ENCODE measurements around the gene KLRK1.
"Not testable (repeated sequence)": the region's sequence is repeated elsewhere in the genome, so short reads cannot be mapped to it uniquely, and the experiment has no call there.

Gene KLRK1

GRCh38 chr12:10389904-10390303 is at the start of gene KLRK1:
Gene KLRK1, minus strand, starts transcription at chr12:10390041. Its CDS starts 1,231 bp downstream, at chr12:10388810.
- DNase-seq = no peak

GRCh38 chr12:10437601-10438000 is 47.8 kb upstream of the KLRK1 start:
- DNase-seq = not testable (repeated sequence)

- peak; percentile 70 for DNase-seq
These were observed 46.0 kb upstream of the KLRK1 start, which contains the start of gene KLRC2 for GRCh38 chr12:10435816-10436215. Gene KLRC2, minus strand, starts transcription at chr12:10436010. Its CDS starts 24 bp downstream, at chr12:10435986.

GRCh38 chr12:10430623-10431022 is 40.8 kb upstream of the KLRK1 start:
- DNase-seq = not testable (repeated sequence)

GRCh38 chr12:10425938-10426337 is 36.1 kb upstream of the KLRK1 start:
- DNase-seq = not testable (repeated sequence)

GRCh38 chr12:10424260-10424899 is 34.5 kb upstream of the KLRK1 start:
- DNase-seq = not testable (repeated sequence)

- DNase-seq = not testable (repeated sequence)
These were observed 32.3 kb upstream of the KLRK1 start for GRCh38 chr12:10422159-10422558.

GRCh38 chr12:10420334-10420733 is 30.5 kb upstream of the KLRK1 start, which contains the start of gene KLRC3:
Gene KLRC3, minus strand, starts transcription at chr12:10420595. Its CDS starts 45 bp downstream, at chr12:10420550.
- DNase-seq = peak; percentile 57

- peak; percentile 97 for DNase-seq
These were observed 19.6 kb upstream of the KLRK1 start, which contains the start of gene KLRC4 for GRCh38 chr12:10409392-10409791. Gene KLRC4, minus strand, starts transcription at chr12:10409757. Its CDS starts 182 bp downstream, at chr12:10409575.

- peak; percentile 56 for DNase-seq
These were observed 19.0 kb upstream of the KLRK1 start for GRCh38 chr12:10408842-10409241.

- DNase-seq = no peak
These were observed 16.9 kb upstream of the KLRK1 start for GRCh38 chr12:10406725-10407124.

- no peak for DNase-seq
These were observed 15.5 kb upstream of the KLRK1 start for GRCh38 chr12:10405294-10405693.

- DNase-seq = no peak
These were observed 15.0 kb upstream of the KLRK1 start for GRCh38 chr12:10404798-10405197.

- no peak for DNase-seq
These were observed 11.0 kb upstream of the KLRK1 start for GRCh38 chr12:10400829-10401228.

- no peak for DNase-seq
These were observed 8.3 kb upstream of the KLRK1 start for GRCh38 chr12:10398168-10398567.

GRCh38 chr12:10397296-10397695 is 7.5 kb upstream of the KLRK1 start:
- no peak for DNase-seq

GRCh38 chr12:10396176-10396575 is 6.3 kb upstream of the KLRK1 start:
- not testable (repeated sequence) for DNase-seq

GRCh38 chr12:10395390-10395998 is 5.7 kb upstream of the KLRK1 start:
- peak; percentile 84 for DNase-seq

GRCh38 chr12:10394531-10395152 is 4.8 kb upstream of the KLRK1 start:
- DNase-seq = not testable (repeated sequence)

- DNase-seq = no peak
These were observed 3.5 kb upstream of the KLRK1 start for GRCh38 chr12:10393291-10393690.

- peak; percentile 25 for DNase-seq
These were observed 2.6 kb upstream of the KLRK1 start for GRCh38 chr12:10392394-10392930.

GRCh38 chr12:10390991-10391390 is 1.1 kb upstream of the KLRK1 start:
- DNase-seq = not testable (repeated sequence)

GRCh38 chr12:10388624-10389413 is 1.0 kb downstream of the KLRK1 start:
- no peak for DNase-seq

Measured in NCI-H510A treated with DMSO at 0.1 percent for 48 hours (cell line).